ENCODE measurements around the gene GARIN5A.

The GARIN5A gene

DNA sequence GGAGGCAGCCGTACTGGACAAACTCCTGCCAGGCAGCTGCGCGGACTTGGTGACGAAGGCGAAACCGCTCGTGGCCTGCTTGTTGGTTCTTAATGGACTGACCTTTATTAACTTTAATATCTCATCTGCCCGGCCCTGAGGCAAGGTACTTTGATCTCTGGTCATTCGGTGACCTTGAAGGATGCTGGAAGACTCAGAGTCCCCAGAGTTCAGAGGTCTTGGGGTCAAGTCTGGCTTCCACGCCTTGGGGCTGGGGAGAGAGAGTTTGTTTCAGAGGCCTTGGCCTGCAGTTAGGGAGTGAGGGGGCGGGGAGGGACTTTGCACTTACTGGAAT lies 10.0 kb downstream of the GARIN5A start:
- Mint-ChIP-seq H3K4me1 (no peaks in the 10 kb centered on the region), H3K4me3 (no peak overlapping the region), H3K9me3 (no peaks in the 10 kb centered on the region), H3K27ac (no peak overlapping the region), H3K36me3 (no peaks in the 10 kb centered on the region)
- DNase-seq (ENCODE audit: low spot score in 2 of 2) (no peak), ATAC-seq (no peak)

DNA sequence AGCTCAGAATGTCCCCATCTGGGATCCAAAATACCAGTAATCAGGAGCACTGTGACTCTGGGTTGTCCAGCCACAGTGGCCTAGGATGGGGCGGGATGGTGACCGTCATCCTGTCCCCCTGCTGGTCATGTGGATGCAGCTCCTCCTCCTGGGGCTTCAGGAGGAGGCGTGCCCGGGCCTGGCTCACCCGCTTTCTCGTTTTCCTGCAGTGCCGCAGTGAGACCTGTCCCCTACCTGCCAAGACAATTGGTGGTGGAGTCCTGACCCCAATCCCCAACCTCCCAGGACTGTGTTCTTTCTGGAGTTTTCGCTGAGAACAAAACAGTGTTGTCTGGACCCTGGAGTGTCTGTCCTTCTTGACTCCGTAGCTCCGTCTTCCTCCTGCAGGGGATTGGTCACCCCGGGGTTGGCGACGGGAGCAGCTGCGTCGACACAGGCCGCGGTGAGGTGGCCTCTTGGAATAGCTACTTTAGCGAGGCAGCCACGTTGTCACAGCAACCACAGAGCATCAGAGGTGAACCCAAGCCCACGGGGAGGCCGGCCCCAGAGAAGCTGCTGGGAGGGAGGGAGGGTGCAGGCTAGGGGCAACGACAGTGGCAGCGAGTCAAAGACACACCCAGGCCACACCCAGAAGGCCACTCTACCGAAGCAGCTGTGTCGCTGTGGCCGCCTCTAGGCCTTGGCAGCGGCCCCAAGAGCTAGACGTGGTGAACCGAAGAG lies 10.5 kb downstream of the GARIN5A start:
- peaks cover 5% of the 10 kb centered on the region for H3K4me1 Mint-ChIP-seq
- H3K9me3 Mint-ChIP-seq: no peaks in the 10 kb centered on the region
- no peaks in the 10 kb centered on the region for H3K36me3 Mint-ChIP-seq
- ATAC-seq: no peak
- H3K4me3 Mint-ChIP-seq: no peak overlapping the region
- no peak overlapping the region for H3K27ac Mint-ChIP-seq
- no peak for DNase-seq (ENCODE audit: low spot score in 2 of 2)

DNA sequence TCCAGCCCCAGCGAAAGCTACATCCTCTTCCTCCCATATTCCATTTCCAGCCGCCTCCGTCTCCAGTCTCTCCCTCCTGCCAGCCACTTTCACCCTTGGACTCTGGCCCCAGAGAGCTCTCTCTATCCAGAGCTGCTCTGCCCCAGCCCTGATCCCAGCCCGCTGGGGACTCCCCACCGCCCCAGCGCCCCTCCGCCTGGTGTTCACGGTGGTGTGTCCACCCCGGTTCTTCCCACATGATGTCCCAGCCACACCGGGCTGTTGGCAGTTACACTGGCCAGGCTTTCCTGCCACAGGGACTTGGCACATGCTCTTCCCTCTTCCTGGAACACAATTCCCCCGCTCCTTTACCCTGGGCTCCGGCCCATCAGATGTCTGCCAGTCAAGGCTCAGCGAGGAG lies 11.6 kb downstream of the GARIN5A start:
- no peak for ATAC-seq
- H3K4me3 Mint-ChIP-seq: no peak overlapping the region
- peaks cover 13% of the 10 kb centered on the region for H3K4me1 Mint-ChIP-seq
- no peaks in the 10 kb centered on the region for H3K36me3 Mint-ChIP-seq
- no peak for DNase-seq (ENCODE audit: low spot score in 2 of 2)
- H3K27ac Mint-ChIP-seq: no peak overlapping the region
- no peaks in the 10 kb centered on the region for H3K9me3 Mint-ChIP-seq

DNA sequence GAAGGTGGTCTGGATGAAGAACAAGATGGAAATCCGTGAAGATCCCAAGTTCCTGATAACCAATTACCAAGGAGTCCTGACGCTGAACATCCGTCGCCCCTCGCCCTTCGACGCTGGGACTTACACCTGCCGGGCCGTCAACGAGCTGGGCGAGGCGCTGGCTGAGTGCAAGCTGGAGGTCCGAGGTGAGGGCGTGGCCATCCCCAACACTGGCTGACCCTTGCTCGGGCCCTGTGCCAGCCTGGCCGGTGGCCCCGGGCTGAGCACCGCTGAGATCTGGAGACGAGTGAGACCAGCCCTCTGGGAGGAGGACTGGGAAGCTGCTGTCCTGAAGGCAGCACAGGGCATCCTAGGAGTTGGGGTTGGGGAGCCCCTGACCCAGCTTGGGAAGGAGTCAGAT lies 12.3 kb downstream of the GARIN5A start:
- Mint-ChIP-seq H3K36me3 (no peaks in the 10 kb centered on the region), H3K27ac (no peak overlapping the region), H3K9me3 (no peaks in the 10 kb centered on the region), H3K4me1 (peaks cover 20% of the 10 kb centered on the region), H3K4me3 (no peak overlapping the region)
- DNase-seq (ENCODE audit: low spot score in 2 of 2) (no peak), ATAC-seq (no peak)

DNA sequence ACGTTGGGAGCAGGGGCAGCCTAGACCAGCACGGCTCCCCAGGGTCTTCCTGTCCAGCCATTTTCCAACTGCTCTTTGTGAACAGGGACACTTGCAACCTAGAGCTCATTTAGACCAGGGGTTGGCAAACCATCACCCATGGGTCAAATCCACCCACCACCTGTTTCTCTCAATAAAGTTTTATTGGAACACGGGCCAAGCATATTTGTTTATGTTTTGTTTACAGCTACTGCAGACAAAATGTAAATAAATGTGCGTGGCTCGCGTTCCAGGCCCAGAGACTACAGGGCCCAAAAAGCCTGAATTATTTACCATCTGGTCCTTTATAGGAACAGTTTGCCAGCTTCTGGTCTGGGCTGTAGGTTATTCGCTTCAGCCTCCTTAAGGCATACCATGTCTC lies 13.7 kb downstream of the GARIN5A start:
- no peak overlapping the region for H3K4me3 Mint-ChIP-seq

DNA sequence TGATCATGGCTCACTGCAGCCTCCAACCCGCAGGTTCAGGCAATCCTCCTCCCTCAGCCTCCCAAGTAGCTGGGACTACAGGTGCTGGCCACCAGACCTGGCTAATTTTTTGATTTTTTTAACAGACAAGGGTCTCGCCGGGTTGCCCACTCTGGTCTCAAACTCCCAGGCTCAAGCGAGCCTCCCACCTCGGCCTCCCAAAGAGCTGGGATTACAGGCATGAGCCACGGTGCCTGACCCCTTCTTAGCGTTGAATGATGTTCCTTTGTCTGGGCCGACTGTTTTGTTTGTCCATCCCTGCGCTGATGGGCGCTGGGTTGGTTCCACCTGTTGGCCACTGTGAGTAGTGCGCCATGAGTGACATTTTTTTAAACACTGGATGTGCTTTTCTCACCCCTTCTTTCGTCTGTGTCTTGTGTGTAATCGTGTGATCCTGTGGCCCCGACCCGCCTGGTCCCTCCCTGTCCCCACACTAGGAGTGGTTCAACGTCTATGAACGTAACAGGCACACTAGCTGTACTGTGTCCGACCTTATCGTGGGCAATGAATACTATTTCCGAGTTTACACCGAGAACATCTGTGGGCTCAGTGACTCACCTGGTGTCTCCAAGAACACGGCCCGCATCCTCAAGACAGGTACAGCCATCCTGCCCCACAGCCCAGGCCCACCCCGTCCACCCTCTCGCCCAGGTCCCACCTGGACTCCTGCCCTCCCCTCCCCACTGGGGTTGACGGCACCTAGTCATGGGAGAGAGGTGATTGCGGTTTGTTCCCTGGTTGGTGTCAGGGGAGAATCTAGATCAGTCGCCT lies 15.4 kb downstream of the GARIN5A start:
- H3K27ac Mint-ChIP-seq: no peak overlapping the region

More for the DNA sequence above, 13.7 kb downstream of the GARIN5A start:
- Mint-ChIP-seq H3K36me3 (no peaks in the 10 kb centered on the region), H3K27ac (no peak overlapping the region), H3K9me3 (no peaks in the 10 kb centered on the region), H3K4me1 (peaks cover 20% of the 10 kb centered on the region)
- DNase-seq (ENCODE audit: low spot score in 2 of 2) (no peak), ATAC-seq (no peak)

DNA sequence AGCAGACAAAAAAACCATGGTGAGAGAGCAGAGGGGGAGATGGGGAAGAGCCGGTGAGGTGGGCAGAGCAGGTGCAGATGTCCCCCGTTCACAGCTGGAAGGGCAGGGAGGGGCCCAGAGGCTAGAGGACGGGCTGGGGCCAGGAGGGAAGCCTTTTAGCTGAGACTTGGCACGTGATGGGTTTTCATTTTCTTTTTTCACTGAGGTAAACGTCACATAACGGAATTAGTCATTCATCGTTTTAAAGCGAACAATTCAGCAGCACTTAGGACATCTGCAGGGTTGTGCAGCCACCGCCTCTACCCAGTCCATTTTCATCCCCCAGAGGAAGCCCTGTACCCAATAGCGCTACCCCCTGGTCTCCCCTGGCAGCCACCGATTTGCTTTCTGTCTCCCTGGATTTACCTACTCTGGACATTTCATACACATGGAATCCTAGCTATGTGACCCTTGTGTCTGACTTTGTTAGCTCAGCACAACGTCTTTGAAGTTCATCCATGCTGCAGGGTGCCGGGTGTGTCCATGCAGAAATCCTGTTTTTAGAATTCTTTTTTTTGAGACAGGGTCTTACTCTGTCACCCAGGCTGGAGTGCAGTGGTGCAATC lies 16.4 kb downstream of the GARIN5A start:
- peak overlapping the region; percentile 54 for H3K27ac Mint-ChIP-seq
- DNase-seq (ENCODE audit: low spot score in 2 of 2): no peak
- no peaks in the 10 kb centered on the region for H3K9me3 Mint-ChIP-seq
- peaks cover 20% of the 10 kb centered on the region for H3K4me1 Mint-ChIP-seq
- peak; percentile 75 for ATAC-seq
- H3K4me3 Mint-ChIP-seq: peak overlapping the region; percentile 47
- H3K36me3 Mint-ChIP-seq: no peaks in the 10 kb centered on the region

More for the DNA sequence above, 15.4 kb downstream of the GARIN5A start:
- ATAC-seq (peak; percentile 72), DNase-seq (ENCODE audit: low spot score in 2 of 2) (peak; percentile 37 to 79)
- no peaks in the 10 kb centered on the region for H3K36me3 Mint-ChIP-seq
- H3K9me3 Mint-ChIP-seq: no peaks in the 10 kb centered on the region
- peaks cover 20% of the 10 kb centered on the region for H3K4me1 Mint-ChIP-seq
- peak overlapping the region; percentile 24 for H3K4me3 Mint-ChIP-seq

DNA sequence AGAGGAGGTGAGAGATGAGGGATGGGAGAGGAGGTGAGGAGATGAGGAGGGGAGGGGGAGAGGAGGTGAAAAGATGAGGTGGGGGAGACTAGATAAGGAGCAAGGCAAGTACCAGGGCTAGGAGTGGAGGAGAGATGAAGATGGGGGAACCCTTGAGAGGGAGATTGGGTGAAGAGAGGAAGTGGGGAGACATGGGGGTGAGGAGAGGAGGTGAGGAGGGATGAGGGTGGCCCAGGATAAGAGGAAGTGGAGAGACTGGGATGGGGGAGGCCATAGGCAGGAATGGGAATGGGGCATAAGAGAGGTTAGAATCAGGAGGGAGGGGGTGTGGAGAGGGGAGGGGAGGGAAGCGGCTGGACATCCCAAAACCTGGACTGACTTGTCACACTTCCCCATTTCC lies 17.0 kb downstream of the GARIN5A start:
- H3K4me1 Mint-ChIP-seq: peaks cover 20% of the 10 kb centered on the region
- no peak for ATAC-seq
- H3K27ac Mint-ChIP-seq: peak overlapping the region; percentile 54
- H3K9me3 Mint-ChIP-seq: no peaks in the 10 kb centered on the region
- H3K4me3 Mint-ChIP-seq: peak overlapping the region; percentile 47
- no peak for DNase-seq (ENCODE audit: low spot score in 2 of 2)
- H3K36me3 Mint-ChIP-seq: no peaks in the 10 kb centered on the region

DNA sequence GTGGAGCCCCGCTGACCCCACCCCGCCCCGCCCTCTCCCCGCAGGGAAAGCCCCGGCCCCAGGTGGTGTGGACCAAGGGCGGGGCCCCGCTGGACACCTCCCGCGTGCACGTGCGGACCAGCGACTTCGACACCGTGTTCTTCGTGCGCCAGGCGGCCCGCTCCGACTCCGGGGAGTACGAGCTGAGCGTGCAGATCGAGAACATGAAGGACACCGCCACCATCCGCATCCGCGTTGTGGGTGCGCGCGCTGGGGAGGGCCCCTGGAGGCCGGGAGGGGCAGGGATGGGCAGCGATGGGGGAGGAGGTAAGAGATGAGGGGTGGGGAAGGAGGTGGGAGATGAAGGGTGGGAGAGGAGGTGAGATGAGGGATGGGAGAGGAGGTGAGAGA lies 17.6 kb downstream of the GARIN5A start:
- H3K4me3 Mint-ChIP-seq: no peak overlapping the region
- no peak overlapping the region for H3K27ac Mint-ChIP-seq
- ATAC-seq (no peak), DNase-seq (ENCODE audit: low spot score in 2 of 2) (no peak)
- peaks cover 20% of the 10 kb centered on the region for H3K4me1 Mint-ChIP-seq
- H3K9me3 Mint-ChIP-seq: no peaks in the 10 kb centered on the region
- no peaks in the 10 kb centered on the region for H3K36me3 Mint-ChIP-seq

DNA sequence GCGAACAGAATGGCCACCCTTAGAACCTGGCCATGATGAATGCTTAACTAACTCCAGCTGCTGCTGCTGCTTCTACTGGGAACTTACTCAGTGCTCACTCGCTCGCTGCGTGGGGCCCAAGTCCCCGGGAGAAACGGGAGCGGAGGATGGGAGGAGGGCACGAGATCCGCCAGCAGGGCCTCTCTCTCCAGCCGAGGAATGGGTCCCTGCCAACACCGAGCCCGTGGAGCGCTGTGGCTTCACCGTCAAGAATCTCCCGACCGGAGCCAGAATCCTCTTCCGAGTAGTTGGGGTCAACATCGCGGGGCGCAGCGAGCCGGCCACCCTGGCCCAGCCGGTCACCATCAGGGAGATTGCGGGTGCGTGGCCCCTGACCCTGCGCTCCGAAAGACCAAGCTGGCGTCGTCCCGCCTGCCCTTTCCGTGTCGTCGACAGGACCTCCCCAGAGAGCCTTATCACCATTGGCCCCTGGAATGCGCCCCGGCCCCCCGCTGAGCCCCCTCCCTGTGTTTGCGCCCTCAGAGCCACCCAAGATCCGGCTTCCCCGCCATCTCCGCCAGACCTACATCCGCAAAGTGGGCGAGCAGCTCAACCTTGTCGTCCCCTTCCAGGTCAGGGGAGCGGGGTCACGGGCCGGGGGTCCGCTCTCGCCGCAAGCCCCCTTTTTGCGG lies 18.1 kb downstream of the GARIN5A start:
- H3K9me3 Mint-ChIP-seq: no peaks in the 10 kb centered on the region
- ATAC-seq: no peak
- H3K27ac Mint-ChIP-seq: no peak overlapping the region
- no peak for DNase-seq (ENCODE audit: low spot score in 2 of 2)
- no peak overlapping the region for H3K4me3 Mint-ChIP-seq
- no peaks in the 10 kb centered on the region for H3K36me3 Mint-ChIP-seq
- peaks cover 20% of the 10 kb centered on the region for H3K4me1 Mint-ChIP-seq

DNA sequence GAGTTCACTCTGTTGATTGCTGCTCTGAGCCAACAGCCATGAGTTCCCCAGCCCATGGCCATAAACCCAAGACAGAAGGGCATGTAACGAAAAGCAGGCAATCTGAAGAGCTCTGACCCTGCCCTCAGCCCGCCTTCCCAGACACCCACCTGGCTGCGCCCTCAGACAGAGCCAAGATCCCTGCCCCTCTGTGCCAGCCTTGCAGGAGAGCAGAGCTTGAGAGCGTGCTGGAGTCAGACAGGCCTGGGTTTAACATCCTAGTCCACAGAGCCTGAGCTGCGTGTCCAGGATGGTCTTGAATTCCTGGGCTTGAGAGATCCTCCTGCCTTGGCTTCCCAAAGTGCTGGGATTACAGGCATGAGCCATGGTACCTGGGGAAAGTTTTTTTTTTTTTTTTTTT lies 19.3 kb downstream of the GARIN5A start:
- no peaks in the 10 kb centered on the region for H3K9me3 Mint-ChIP-seq
- ATAC-seq: no peak
- H3K4me1 Mint-ChIP-seq: peaks cover 20% of the 10 kb centered on the region
- no peak overlapping the region for H3K4me3 Mint-ChIP-seq
- H3K27ac Mint-ChIP-seq: no peak overlapping the region
- no peaks in the 10 kb centered on the region for H3K36me3 Mint-ChIP-seq
- no peak for DNase-seq (ENCODE audit: low spot score in 2 of 2)

DNA sequence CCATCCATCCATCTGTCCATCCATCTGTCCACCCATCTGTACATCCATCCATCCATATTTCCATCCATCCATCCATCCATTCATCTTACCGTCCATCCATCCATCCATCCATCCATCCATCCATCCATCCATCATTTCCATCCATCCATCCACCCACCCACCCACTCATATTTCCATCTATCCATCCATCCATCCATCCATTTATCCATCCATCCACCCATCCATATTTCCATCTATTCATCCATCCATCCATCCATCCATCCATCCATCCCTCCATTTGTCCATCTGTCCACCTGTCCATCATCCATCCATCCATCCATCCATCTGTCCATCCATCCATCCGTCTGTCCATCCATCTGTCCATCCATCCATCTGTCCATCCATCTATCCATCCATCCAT lies 20.7 kb downstream of the GARIN5A start:
- Mint-ChIP-seq H3K4me1 (peaks cover 13% of the 10 kb centered on the region), H3K9me3 (no peaks in the 10 kb centered on the region), H3K4me3 (no peak overlapping the region), H3K27ac (no peak overlapping the region), H3K36me3 (no peaks in the 10 kb centered on the region)
- DNase-seq (ENCODE audit: low spot score in 2 of 2) (no peak), ATAC-seq (no peak)

DNA sequence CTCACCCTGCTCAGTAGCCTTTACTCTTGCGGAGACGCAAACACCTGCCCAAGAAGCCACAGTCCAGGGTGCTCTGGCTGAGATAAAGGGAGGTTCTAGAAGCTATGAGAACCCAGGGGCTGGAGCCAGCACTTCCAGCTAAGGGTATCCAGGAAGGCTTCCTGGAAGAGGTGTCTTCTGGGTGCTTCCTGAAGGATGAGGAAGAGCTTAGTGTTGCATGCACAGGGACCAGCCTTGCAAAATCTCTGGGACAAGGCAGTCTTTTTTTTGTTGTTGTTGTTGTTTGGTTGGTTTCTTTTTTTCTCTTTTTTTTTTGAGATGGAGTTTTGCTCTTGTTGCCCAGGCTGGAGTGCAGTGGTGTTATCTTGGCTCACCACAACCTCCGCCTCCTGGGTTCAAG lies 23.4 kb downstream of the GARIN5A start:
- ATAC-seq (no peak), DNase-seq (ENCODE audit: low spot score in 2 of 2) (no peak)
- H3K9me3 Mint-ChIP-seq: no peaks in the 10 kb centered on the region
- H3K27ac Mint-ChIP-seq: no peak overlapping the region
- no peaks in the 10 kb centered on the region for H3K4me1 Mint-ChIP-seq
- H3K36me3 Mint-ChIP-seq: no peaks in the 10 kb centered on the region
- H3K4me3 Mint-ChIP-seq: no peak overlapping the region

DNA sequence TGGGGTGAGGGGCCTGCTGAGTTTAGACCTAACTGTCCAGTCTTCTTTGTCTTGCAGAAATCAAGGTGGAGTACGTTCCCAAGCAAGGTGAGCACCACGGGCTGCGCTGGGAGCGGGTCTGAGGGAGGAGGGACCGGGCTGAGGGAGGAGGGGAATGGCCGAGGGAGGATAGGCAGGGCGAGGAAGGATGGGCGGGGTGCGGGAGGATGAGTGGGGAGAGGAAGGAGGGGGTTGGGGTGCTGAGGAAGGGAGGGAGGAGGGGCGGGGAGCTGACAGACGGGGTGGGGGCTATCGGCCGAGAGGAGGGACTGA lies 25.5 kb downstream of the GARIN5A start:
- ATAC-seq (no peak), DNase-seq (ENCODE audit: low spot score in 2 of 2) (no peak)
- Mint-ChIP-seq H3K4me1 (no peaks in the 10 kb centered on the region), H3K9me3 (no peaks in the 10 kb centered on the region), H3K36me3 (no peaks in the 10 kb centered on the region), H3K27ac (no peak overlapping the region), H3K4me3 (no peak overlapping the region)

DNA sequence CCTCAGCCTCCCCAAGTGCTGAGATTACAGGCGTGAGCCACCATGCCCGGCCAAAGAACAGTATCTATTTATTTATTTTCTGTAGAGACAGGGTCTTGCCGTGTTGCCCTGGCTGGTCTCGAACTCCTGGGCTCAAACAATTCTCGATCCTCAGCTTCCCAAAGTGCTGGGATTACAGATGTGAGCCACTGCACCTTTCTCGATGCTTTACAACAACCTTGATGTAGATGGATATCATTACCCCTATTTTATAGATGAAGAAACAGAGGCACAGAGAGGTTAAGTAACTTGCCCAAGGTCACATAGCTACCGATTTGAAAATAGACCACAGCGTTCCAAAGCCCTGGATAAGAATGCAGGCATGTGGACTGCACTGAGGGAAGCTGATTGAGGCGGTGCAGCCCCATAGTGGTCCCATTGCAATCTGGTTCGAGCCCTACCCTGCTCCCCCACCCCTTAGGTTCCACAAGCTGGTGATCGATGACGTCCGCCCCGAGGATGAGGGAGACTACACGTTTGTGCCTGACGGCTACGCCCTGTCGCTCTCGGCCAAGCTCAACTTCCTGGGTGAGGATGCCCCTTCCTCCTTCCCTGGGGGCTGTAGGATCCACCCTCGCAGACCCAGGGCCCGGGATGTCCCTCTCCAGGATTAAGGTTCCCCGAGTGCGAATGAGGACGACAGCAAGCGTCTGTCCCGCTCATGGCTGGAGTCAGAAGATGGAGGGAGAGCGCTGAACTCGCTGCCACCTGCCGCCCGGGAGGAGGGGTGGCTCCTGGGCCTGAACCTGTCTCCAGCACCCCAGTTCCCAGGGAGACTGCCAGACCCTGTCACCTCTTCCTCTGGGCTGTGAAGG lies 26.1 kb downstream of the GARIN5A start:
- Mint-ChIP-seq H3K9me3 (no peaks in the 10 kb centered on the region), H3K4me1 (no peaks in the 10 kb centered on the region), H3K4me3 (no peak overlapping the region), H3K27ac (no peak overlapping the region), H3K36me3 (no peaks in the 10 kb centered on the region)
- DNase-seq (ENCODE audit: low spot score in 2 of 2) (no peak), ATAC-seq (no peak)

Measured in stimulated activated effector memory CD8-positive, alpha-beta T cell treated with anti-CD3 and anti-CD28 coated beads, Interleukin-12 subunit alpha, Interleukin-12 subunit beta, amount 100 ng/mL, for 72 hours (primary cell).